ENCODE data around the gene KRTAP9-8.
"Not testable (repeated sequence)": the region's sequence is repeated elsewhere in the genome, so short reads cannot be mapped to it uniquely, and the experiment has no call there.

KRTAP9-8 gene

GRCh38 chr17:41256291-41256685 lies 18.5 kb downstream of the KRTAP9-8 start:
- DNase-seq: no peak

DNA sequence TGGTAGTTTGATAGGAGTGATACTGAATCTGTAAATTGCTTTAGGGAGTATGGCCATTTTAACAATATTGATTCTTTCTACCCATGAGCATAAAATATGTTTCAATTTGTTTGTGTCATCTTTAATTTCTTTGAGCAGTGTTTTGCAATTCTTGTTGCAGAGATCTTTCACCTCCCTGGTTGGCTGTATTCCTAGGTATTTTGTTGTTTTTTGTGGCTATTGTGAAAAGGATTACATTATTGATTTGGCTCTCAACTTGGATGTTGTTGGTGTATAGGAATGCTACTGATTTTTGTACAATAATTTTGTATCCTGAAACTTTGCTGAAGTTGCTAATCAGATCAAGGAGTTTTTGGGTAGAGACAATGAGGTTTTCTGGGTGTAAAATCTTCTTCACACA lies 20.6 kb downstream of the KRTAP9-8 start:
- DNase-seq: no peak

- DNase-seq: no peak
These were observed 25.4 kb downstream of the KRTAP9-8 start for GRCh38 chr17:41263212-41263611.

GRCh38 chr17:41264599-41264998 lies 26.8 kb downstream of the KRTAP9-8 start:
- no peak for DNase-seq

GRCh38 chr17:41265078-41265477 lies 27.3 kb downstream of the KRTAP9-8 start, which contains the start of gene KRTAP9-6:
TSS of gene KRTAP9-6 (plus strand) at chr17:41265378. CDS start at chr17:41265378, 0 bp downstream.
- no peak for DNase-seq

GRCh38 chr17:41267711-41268110 lies 29.9 kb downstream of the KRTAP9-8 start:
- DNase-seq: no peak

DNA sequence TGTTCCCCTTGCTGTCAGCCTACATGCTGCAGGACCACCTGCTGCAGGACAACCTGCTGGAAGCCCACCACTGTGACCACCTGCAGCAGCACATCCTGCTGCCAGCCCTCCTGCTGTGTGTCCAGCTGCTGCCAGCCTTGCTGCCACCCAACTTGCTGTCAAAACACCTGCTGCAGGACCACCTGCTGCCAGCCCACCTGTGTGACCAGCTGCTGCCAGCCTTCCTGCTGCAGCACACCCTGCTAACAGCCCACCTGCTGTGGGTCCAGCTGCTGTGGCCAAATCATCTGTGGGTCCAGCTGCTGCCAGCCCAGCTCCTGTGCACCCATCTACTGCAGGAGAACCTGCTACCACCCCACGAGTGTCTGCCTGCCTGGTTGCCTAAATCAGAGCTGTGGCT lies 33.5 kb downstream of the KRTAP9-8 start:
- not testable (repeated sequence) for DNase-seq

GRCh38 chr17:41271858-41272257 lies 34.1 kb downstream of the KRTAP9-8 start:
- DNase-seq: no peak

DNA sequence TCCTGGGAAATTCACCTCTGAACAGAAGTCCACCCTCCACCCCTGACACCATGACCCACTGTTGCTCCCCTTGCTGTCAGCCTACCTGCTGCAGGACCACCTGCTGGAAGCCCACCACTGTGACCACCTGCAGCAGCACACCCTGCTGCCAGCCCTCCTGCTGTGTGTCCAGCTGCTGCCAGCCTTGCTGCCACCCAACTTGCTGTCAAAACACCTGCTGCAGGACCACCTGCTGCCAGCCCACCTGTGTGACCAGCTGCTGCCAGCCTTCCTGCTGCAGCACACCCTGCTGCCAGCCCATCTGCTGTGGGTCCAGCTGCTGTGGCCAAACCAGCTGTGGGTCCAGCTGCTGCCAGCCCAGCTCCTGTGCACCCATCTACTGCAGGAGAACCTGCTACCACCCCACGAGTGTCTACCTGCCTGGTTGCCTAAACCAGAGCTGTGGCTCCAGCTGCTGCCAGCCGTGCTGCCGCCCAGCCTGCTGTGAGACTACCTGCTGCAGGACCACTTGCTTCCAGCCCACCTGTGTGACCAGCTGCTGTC lies 37.9 kb downstream of the KRTAP9-8 start, which contains the start of gene KRTAP9-7:
KRTAP9-7 (plus strand) TSS at position 51 of the 543 bp plus-strand sequence; CDS start at position 51, 0 bp downstream.
- not testable (repeated sequence) for DNase-seq

DNA sequence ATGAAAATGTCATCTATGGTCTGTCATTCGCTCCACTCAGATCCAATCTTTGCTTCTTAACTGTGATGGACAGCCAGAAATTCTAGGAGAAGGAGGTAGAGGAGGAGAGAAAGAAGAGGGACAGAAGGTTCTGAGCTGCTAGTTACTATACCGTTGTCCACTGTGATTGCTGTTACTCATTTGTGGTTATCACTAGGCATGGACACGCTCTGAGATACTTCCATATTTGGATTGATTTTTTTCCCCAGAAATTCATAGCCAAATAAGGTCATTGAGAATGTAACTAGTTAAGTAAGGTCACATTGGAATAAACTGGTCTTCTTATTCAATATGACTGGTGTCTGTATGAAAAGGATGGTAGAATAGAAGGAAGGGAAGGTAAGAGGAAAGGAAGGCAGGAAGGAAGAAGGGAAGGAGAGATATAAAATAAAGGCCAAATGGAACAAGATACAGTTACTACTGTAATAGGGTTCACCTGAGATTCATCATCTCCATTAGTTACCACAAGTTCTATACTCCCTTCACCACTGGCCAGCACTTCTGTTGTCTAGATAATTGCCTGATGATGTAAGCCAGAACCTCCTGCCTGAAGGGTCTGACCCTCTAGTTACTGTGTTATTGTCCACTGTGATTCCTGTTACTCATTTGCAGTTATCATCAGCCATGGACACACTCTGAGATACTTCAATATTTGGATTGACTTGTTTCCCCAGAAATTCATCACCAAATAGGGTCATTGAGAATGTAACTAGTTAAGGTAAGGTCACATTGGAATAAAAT lies 40.6 kb downstream of the KRTAP9-8 start:
- DNase-seq: no peak

- no peak for DNase-seq
These were observed 46.2 kb downstream of the KRTAP9-8 start for GRCh38 chr17:41284043-41284442.

- no peak for DNase-seq
These were observed 46.7 kb downstream of the KRTAP9-8 start for GRCh38 chr17:41284546-41284945.

DNA sequence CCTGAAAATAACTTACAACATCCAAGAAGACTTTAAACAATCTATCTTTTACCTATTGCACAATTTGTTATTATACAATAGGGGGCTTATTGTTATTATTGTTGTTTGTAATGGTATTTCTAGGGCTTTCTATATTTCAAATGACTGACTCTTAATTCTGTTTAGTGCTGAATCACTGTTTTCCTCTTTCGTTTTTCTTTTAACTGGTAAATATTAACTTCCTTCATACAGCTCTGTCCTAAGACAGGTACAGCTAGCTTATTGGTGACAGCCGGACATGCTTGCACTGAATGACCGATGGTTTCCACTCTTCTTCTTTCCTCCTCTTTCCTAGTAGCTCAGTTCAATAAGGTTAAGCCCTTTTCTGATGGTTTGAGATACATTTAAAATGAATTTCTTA lies 49.3 kb downstream of the KRTAP9-8 start:
- no peak for DNase-seq

Data from activated gamma-delta T cell treated with Interleukin-2 at 50 U/mL for 16 hours (primary cell).